Measurements from ENCODE around the gene AMHR2. TPM values are rescaled to one million over a fixed set of nuclear protein-coding genes. Genes with fewer than 3 reads are reported as not detected.
A peak's percentile ranks its signal among the peaks of the same experiment; 100 is the strongest.
"Not testable (repeated sequence)": the region's sequence is repeated elsewhere in the genome, so short reads cannot be mapped to it uniquely, and the experiment has no call there.

Gene AMHR2
- under 1 TPM in 1 of 4 donors, not detected in 3; 0.62 TPM for total RNA-seq

GRCh38 chr12:53423597-53423996 lies at the start of gene AMHR2:
AMHR2 (plus strand) TSS chr12:53423855; CDS start chr12:53423935, 80 bp downstream.
- 94 to 95% methylated on average over 1 of the region's 1 CpG for WGBS, 2 donors
- no peak for TF ChIP-seq CTCF (IDR thresholded peaks at IDR 0.05)
- no peak for TF ChIP-seq POLR2A (IDR thresholded peaks at IDR 0.05)
- intact Hi-C loops (cut with DNase I; ENCODE audit: low total_unique reads): loop anchor here (5.0 kb wide), 1 partner anchor 71 kb away; no protein-coding TSS in a partner anchor
- H3K4me3 ChIP-seq (ENCODE audit: low read depth, poor library complexity, severe bottlenecking): no peak within 1 kb of the TSS
- DNase-seq (ENCODE audit: low spot score in 2 of 2): no peak

- H3K4me3 ChIP-seq (ENCODE audit: low read depth, poor library complexity, severe bottlenecking); DNase-seq (ENCODE audit: low spot score in 2 of 2); intact Hi-C loops (cut with DNase I; ENCODE audit: low total_unique reads): not testable (repeated sequence)
- 79 to 84% methylated on average over 14 of the region's 14 CpGs for WGBS, 2 donors
Observed at GRCh38 chr12:53374277-53374676, 49.4 kb upstream of the AMHR2 start.

GRCh38 chr12:53376747-53377146 lies 46.9 kb upstream of the AMHR2 start:
- intact Hi-C loops (cut with DNase I; ENCODE audit: low total_unique reads): no loop called here
- no peak overlapping the region for H3K4me3 ChIP-seq (ENCODE audit: low read depth, poor library complexity, severe bottlenecking)
- no peak for DNase-seq (ENCODE audit: low spot score in 2 of 2)
- 87 to 88% methylated on average over 2 of the region's 2 CpGs for WGBS, 2 donors
- TF ChIP-seq POLR2A (IDR thresholded peaks at IDR 0.05) (no peak), CTCF (IDR thresholded peaks at IDR 0.05) (no peak)

GRCh38 chr12:53378222-53378621 lies 45.4 kb upstream of the AMHR2 start:
- no peak overlapping the region for H3K4me3 ChIP-seq (ENCODE audit: low read depth, poor library complexity, severe bottlenecking)
- WGBS, 2 donors: 95 to 98% methylated on average over 12 of the region's 12 CpGs
- no peak for TF ChIP-seq CTCF (IDR thresholded peaks at IDR 0.05)
- TF ChIP-seq POLR2A (IDR thresholded peaks at IDR 0.05): no peak
- DNase-seq (ENCODE audit: low spot score in 2 of 2): no peak
- intact Hi-C loops (cut with DNase I; ENCODE audit: low total_unique reads): no loop called here

GRCh38 chr12:53378724-53379388 lies 44.8 kb upstream of the AMHR2 start:
- no peak overlapping the region for H3K4me3 ChIP-seq (ENCODE audit: low read depth, poor library complexity, severe bottlenecking)
- whole genome bisulfite sequencing, 2 donors: 8 to 9% methylated on average over 23 of the region's 23 CpGs
- intact Hi-C loops (cut with DNase I; ENCODE audit: low total_unique reads): no loop called here
- TF ChIP-seq POLR2A (IDR thresholded peaks at IDR 0.05) (no peak), CTCF (IDR thresholded peaks at IDR 0.05) (no peak)
- no peak for DNase-seq (ENCODE audit: low spot score in 2 of 2)

- WGBS, 2 donors: 0 to 1% methylated on average over 29 of the region's 29 CpGs
- no peak for TF ChIP-seq CTCF (IDR thresholded peaks at IDR 0.05)
- TF ChIP-seq POLR2A (IDR thresholded peaks at IDR 0.05): peak in 1 of 2 donors; percentile 55
- no peak overlapping the region for H3K4me3 ChIP-seq (ENCODE audit: low read depth, poor library complexity, severe bottlenecking)
- intact Hi-C loops (cut with DNase I; ENCODE audit: low total_unique reads): no loop called here
- DNase-seq (ENCODE audit: low spot score in 2 of 2): peak; percentile 99 to 100
Observed at GRCh38 chr12:53379389-53380103, 44.1 kb upstream of the AMHR2 start.

Data from lower leg skin (tissue), 4 donors.